Tibial nerve (tissue), 4 donors: Measurements from ENCODE around the gene CEP112. TPM values are rescaled to one million over a fixed set of nuclear protein-coding genes. Genes with fewer than 3 reads are reported as not detected.
"Not testable (repeated sequence)": the region's sequence is repeated elsewhere in the genome, so short reads cannot be mapped to it uniquely, and the experiment has no call there.

Source experiments
- DNase-seq, 2 donors: peaks; one replicate each; pipeline ENCODE4 v3.0.0-alpha.2; 2019; ENCODE audit warnings: low spot score in 2 of 2
- H3K27ac ChIP-seq, 4 donors: fragments of 200-600 bp; sonication (generic) in 3 of 4; one replicate each; pipeline ENCODE4 v1.5.1; 2017 to 2019; ENCODE audit warnings: mild to moderate bottlenecking in 1 of 4
- H3K27me3 ChIP-seq, 2 donors: fragments of 200-600 bp; sonication (generic) in 1 of 2; one replicate each; pipeline versions ENCODE4 v1.5.1 to v1.6.0; 2017 to 2019
- H3K36me3 ChIP-seq, 3 donors: fragments of 200-600 bp; sonication (generic); one replicate each; pipeline ENCODE4 v1.5.1; 2018 to 2019
- H3K4me1 ChIP-seq, 4 donors: fragments of 200-600 bp; sonication (generic) in 3 of 4; one replicate each; pipeline ENCODE4 v1.5.1; 2017 to 2019
- H3K4me3 ChIP-seq, 4 donors: fragments of 200-600 bp; sonication (generic) in 3 of 4; one replicate each; pipeline ENCODE4 v1.5.1; 2017 to 2019; ENCODE audit warnings: mild to moderate bottlenecking in 1 of 4, moderate library complexity in 1 of 4
- H3K9me3 ChIP-seq, 4 donors: fragments of 200-600 bp; sonication (generic) in 3 of 4; one replicate each; pipeline ENCODE4 v1.5.1; 2017 to 2019
- CTCF ChIP-seq, 5 experiments: fragments of 200-600 bp in 3 of 5; fragments of 450-650 bp in 2 of 5; sonication (generic) in 3 of 5; IDR thresholded peaks; one replicate each; pipeline ENCODE4 v1.5.1; 2016 to 2019; ENCODE audit warnings: antibody characterized with exemption in 5 of 5, mild to moderate bottlenecking in 3 of 5, moderate library complexity in 2 of 5
- EP300 ChIP-seq, 2 donors: sonication (generic); formaldehyde crosslinking; IDR thresholded peaks; one replicate each; pipeline ENCODE4 v1.6.1; 2017; ENCODE audit warnings: antibody characterized with exemption in 2 of 2, mild to moderate bottlenecking in 1 of 2
- POLR2A ChIP-seq, 2 donors: fragments of 450-650 bp; IDR thresholded peaks; one replicate each; pipeline ENCODE4 v1.6.1; 2017; ENCODE audit warnings: antibody characterized with exemption in 2 of 2, mild to moderate bottlenecking in 2 of 2, moderate library complexity in 2 of 2
- WGBS, 2 donors: methylation state at CpG; one replicate each; pipeline ENCODE4 v1.1.5; 2018; 5-methylcytosine and 5-hydroxymethylcytosine counted together
- total RNA-seq, 4 donors: library from RNA; depleted of rRNA; stranded (reverse); fragments of >200 nt; gene quantifications; one replicate each; pipeline ENCODE4 v1.1.0, GENCODE V29; 2016

Gene CEP112
- total RNA-seq, 4 donors from 2014 or later = 26.0 to 46.8 (median 34.2) TPM

GRCh38 chr17:66087073-66087472 lies 104.9 kb downstream of the CEP112 start:
- TF ChIP-seq CTCF (IDR thresholded peaks at IDR 0.05) (no peak), EP300 (IDR thresholded peaks at IDR 0.05) (no peak), POLR2A (IDR thresholded peaks at IDR 0.05) (no peak)
- H3K27me3 ChIP-seq = no peaks in the 10 kb centered on the region
- H3K4me3 ChIP-seq = no peak overlapping the region
- peaks cover 0 to 3% (median 0%) of the 10 kb centered on the region in 4 donors for H3K4me1 ChIP-seq
- peaks cover 0 to 33% (median 0%) of the 10 kb centered on the region in 3 donors for H3K36me3 ChIP-seq
- H3K9me3 ChIP-seq = peaks cover 0 to 22% (median 5%) of the 10 kb centered on the region in 4 donors
- no peak for DNase-seq
- H3K27ac ChIP-seq = no peak overlapping the region

- Histone ChIP-seq H3K4me3 (no peak overlapping the region), H3K27me3 (no peaks in the 10 kb centered on the region), H3K36me3 (peaks cover 0 to 28% (median 0%) of the 10 kb centered on the region in 3 donors), H3K27ac (no peak overlapping the region), H3K9me3 (peaks cover 0 to 17% (median 5%) of the 10 kb centered on the region in 4 donors), H3K4me1 (peaks cover 0 to 3% (median 0%) of the 10 kb centered on the region in 4 donors)
- no peak for DNase-seq
- WGBS, 2 donors = 83 to 86% methylated on average over 2 of the region's 2 CpGs
- TF ChIP-seq EP300 (IDR thresholded peaks at IDR 0.05) (no peak), CTCF (IDR thresholded peaks at IDR 0.05) (no peak), POLR2A (IDR thresholded peaks at IDR 0.05) (no peak)
Observed at GRCh38 chr17:66085221-66085620, 106.7 kb downstream of the CEP112 start.

DNA sequence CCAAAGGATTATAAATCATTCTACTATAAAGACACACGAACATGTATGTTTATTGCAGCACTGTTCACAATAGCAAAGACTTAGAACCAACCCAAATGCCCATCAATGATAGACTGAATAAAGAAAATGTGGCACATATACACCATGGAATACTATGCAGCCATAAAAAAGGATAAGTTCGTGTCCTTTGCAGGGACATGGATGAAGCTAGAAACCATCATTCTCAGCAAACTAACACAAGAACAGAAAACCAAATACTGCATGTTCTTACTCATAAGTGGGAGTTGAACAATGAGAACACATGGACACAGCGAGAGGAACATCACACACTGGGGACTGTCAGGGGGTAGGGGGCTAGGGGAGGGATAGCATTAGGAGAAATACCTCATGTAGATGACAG lies 111.3 kb downstream of the CEP112 start:
- DNase-seq, H3K27me3 ChIP-seq, H3K9me3 ChIP-seq, H3K4me1 ChIP-seq, H3K4me3 ChIP-seq, H3K27ac ChIP-seq: not testable (repeated sequence)
- 94 to 96% methylated on average over 3 of the region's 3 CpGs for WGBS, 2 donors
- peaks cover 0 to 20% (median 0%) of the 10 kb centered on the region in 3 donors for H3K36me3 ChIP-seq

GRCh38 chr17:66076546-66077190 lies 115.3 kb downstream of the CEP112 start:
- peaks cover 0 to 3% (median 0%) of the 10 kb centered on the region in 4 donors for H3K9me3 ChIP-seq
- H3K4me3 ChIP-seq = no peak overlapping the region
- DNase-seq = no peak

GRCh38 chr17:66073384-66073783 lies 118.5 kb downstream of the CEP112 start:
- DNase-seq = no peak
- no peak overlapping the region for H3K4me3 ChIP-seq
- H3K9me3 ChIP-seq = peaks cover 0 to 3% (median 0%) of the 10 kb centered on the region in 4 donors
- TF ChIP-seq POLR2A (IDR thresholded peaks at IDR 0.05) (no peak), CTCF (IDR thresholded peaks at IDR 0.05) (no peak), EP300 (IDR thresholded peaks at IDR 0.05) (no peak)
- H3K27me3 ChIP-seq = no peaks in the 10 kb centered on the region
- peaks cover 0 to 15% (median 0%) of the 10 kb centered on the region in 3 donors for H3K36me3 ChIP-seq
- no peaks in the 10 kb centered on the region for H3K4me1 ChIP-seq
- H3K27ac ChIP-seq = no peak overlapping the region

More at GRCh38 chr17:66076546-66077190, 115.3 kb downstream of the CEP112 start:
- no peaks in the 10 kb centered on the region for H3K27me3 ChIP-seq
- no peak for TF ChIP-seq POLR2A (IDR thresholded peaks at IDR 0.05)
- no peak for TF ChIP-seq EP300 (IDR thresholded peaks at IDR 0.05)
- WGBS, 2 donors = 78% methylated on average over 5 of the region's 5 CpGs
- H3K27ac ChIP-seq = no peak overlapping the region
- peaks cover 0 to 24% (median 0%) of the 10 kb centered on the region in 3 donors for H3K36me3 ChIP-seq
- H3K4me1 ChIP-seq = no peaks in the 10 kb centered on the region

GRCh38 chr17:66063686-66064085 lies 128.2 kb downstream of the CEP112 start:
- no peak for DNase-seq
- peaks cover 0 to 15% (median 0%) of the 10 kb centered on the region in 4 donors for H3K9me3 ChIP-seq
- WGBS, 2 donors = 71 to 76% methylated on average over 1 of the region's 1 CpG
- TF ChIP-seq POLR2A (IDR thresholded peaks at IDR 0.05) (no peak), CTCF (IDR thresholded peaks at IDR 0.05) (no peak), EP300 (IDR thresholded peaks at IDR 0.05) (no peak)
- H3K36me3 ChIP-seq = peaks cover 0 to 69% (median 5%) of the 10 kb centered on the region in 3 donors
- H3K27me3 ChIP-seq = no peaks in the 10 kb centered on the region
- H3K27ac ChIP-seq = no peak overlapping the region
- H3K4me1 ChIP-seq = no peaks in the 10 kb centered on the region
- no peak overlapping the region for H3K4me3 ChIP-seq
